Mucosa of descending colon (tissue), 3 donors: ENCODE data around the gene HINT1. TPM values are rescaled to one million over a fixed set of nuclear protein-coding genes. Genes with fewer than 3 reads are reported as not detected.

ENCODE experiments used
- ATAC-seq: fragments of 200-7000 bp; cut with Tn5 transposase; one replicate; pipeline ENCODE4 v1.9.1; 2020; ENCODE audit warnings: mild to moderate bottlenecking, moderate library complexity
- DNase-seq, 3 donors: peaks; one replicate each; pipeline ENCODE4 v3.0.0-alpha.2; 2020
- H3K36me3 ChIP-seq: fragments of 200-600 bp; one replicate; pipeline ENCODE4 v1.8.0; 2021; ENCODE audit warnings: low read depth, mild to moderate bottlenecking
- H3K4me1 ChIP-seq: fragments of 200-600 bp; one replicate; pipeline ENCODE4 v1.8.0; 2021; ENCODE audit warnings: low read depth, mild to moderate bottlenecking
- H3K4me3 ChIP-seq: fragments of 200-600 bp; one replicate; pipeline ENCODE4 v1.8.0; 2021; ENCODE audit warnings: mild to moderate bottlenecking
- H3K9me3 ChIP-seq: fragments of 200-600 bp; one replicate; pipeline ENCODE4 v1.8.0; 2021; ENCODE audit warnings: mild to moderate bottlenecking
- CTCF ChIP-seq: fragments of 200-600 bp; IDR thresholded peaks from one replicate; pipeline ENCODE4 v1.8.0; 2022; ENCODE audit warnings: antibody characterized with exemption, mild to moderate bottlenecking
- intact Hi-C, 2 donors: fragments of 100-400 bp; cut with DNase I in 1 of 2; cut with micrococcal nuclease in 1 of 2; formaldehyde crosslinking; loops; one replicate each; pipeline versions ENCODE4 v1.11.0 to v1.11.1; 2022; cut with DNase I, micrococcal nuclease
- total RNA-seq, 3 donors: library from RNA; stranded (reverse); fragmentation: NEBNext Ultra II Directional in 2 of 3; extraction: Animal tissue kit (Norgen Biotek cat#: 25700) in 2 of 3; gene quantifications; one replicate each; pipeline versions ENCODE4 v1.2.1 to v1.2.4, GENCODE V29; 2021 to 2023
- donor health status: DM: no; HTN: no; CAD: no; lungs with moderate emphysema.
- donor health status: DM: no; HTN: no; CAD: no.
- donor health status: DM: no; HTN: yes; CAD: no.

HINT1 gene
- total RNA-seq, 3 donors from 2014 or later = 223 to 289 (median 275) TPM

DNA sequence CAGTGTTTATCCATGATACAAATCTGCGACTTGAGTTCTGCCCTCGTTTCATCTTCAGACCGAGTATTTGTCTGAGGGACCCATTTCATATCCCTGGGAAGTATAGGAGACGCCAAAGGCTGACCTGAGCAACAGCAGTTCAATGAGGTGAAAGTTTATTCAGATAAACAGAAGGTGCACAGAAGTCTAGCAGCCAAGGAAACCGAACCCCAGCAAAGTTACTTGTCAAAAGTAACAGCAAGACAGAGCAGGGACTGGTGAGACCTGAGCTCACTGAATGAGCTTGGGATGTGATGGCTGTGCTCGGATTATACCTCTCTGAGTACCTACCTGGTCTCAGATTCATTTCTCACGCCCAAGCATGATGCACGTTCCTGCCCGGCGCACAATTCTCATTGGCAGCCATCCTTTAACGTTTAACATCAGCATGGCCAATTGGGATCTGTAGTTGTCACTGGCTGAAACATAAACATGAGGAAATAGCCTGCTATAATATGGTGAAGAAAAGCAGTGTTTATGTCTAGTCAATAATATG lies 6.3 kb upstream of the HINT1 start:
- Histone ChIP-seq H3K4me1 (peaks cover 9% of the 10 kb centered on the region), H3K36me3 (no peaks in the 10 kb centered on the region), H3K4me3 (peak overlapping the region; percentile 43), H3K9me3 (no peaks in the 10 kb centered on the region)
- peak; percentile 52 for ATAC-seq
- intact Hi-C loops = no loop called here
- DNase-seq = peak in 2 of 3 donors; percentile 56 to 58
- TF ChIP-seq CTCF = no peak

DNA sequence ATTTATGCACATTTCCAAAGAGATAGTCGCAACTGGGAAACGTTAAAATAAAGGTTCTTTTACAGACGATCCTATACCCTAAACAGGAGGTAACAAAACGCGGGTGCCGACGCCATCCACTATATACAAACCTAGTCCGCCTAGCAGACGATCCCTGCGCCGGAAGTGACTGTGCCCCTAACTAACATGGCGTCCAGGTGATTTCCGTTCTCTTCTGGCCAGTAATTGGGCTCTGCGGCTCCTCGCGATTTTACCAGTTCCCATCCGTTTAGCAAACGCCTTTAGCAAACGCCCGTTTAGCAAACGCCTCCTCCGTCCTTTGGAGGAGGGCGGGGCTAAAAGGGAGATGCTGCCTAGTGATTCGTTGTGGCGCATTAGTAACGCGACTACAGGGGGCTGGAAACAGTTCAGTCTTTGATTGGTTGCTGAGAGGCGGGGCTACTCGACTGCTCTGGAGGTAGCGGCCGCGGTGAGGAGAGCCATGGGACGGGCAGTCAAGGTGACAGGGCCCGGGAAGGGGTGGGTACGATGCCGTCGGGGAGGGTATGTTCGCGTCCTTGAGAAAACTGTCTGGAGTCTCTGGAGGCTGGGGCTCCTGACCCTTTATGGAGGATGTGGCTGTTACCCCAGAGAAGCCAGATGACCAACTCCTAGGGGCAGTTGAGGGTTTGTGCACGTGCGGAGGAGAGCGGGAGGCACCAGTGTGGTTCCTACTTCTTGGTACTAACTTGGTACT lies 5.7 kb upstream of the HINT1 start, which contains the start of gene LYRM7:
Gene LYRM7 (plus strand): TSS at position 405 of the 736 bp plus-strand sequence. CDS start 77 bp downstream, at position 482.
- ATAC-seq = peak; percentile 97
- peak; percentile 93 to 97 (median 96) for DNase-seq
- Histone ChIP-seq H3K36me3 (no peaks in the 10 kb centered on the region), H3K9me3 (no peaks in the 10 kb centered on the region), H3K4me3 (peak within 1 kb of the TSS; percentile 43), H3K4me1 (peaks cover 10% of the 10 kb centered on the region)
- peak; percentile 7 for TF ChIP-seq CTCF
- intact Hi-C loops = no loop called here

DNA sequence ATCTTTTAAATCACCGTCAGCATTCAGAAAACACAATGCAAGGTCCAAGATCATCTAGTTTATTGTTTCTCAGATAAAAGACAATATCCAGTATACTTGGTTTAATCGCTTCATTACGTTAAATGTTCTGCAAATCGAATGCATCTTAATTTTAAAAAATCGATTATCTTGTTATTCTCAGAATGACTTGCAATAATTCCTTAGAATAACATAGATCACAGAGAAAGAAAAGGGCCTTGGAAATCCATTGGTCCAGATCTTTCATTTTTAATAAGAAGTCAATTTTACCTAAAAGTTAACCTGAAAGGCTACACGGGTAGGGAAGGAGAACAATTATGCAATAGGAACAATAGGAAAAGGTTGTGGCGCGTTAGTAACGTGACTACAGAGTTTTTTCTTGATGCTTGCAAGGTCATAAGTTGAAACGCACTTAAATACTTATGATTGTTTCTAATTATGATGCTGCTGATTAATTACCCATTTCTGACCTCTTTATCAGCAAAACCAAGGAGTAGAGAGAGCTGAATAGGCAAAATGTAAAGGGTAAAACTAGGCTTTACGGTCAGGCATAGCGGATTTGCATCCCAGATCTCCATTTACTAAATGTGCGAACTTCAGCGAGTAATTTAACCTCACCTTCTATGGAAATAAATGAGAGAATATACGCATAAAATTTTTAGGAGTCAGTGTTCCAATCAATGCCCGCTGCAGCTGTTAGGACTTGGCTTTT lies 4.9 kb upstream of the HINT1 start:
- no peaks in the 10 kb centered on the region for H3K36me3 ChIP-seq
- H3K4me1 ChIP-seq = peaks cover 12% of the 10 kb centered on the region
- H3K9me3 ChIP-seq = no peaks in the 10 kb centered on the region
- DNase-seq (no peak), ATAC-seq (no peak)
- no peak for TF ChIP-seq CTCF
- peak overlapping the region; percentile 43 for H3K4me3 ChIP-seq
- intact Hi-C loops = loop anchor here (10.0 kb wide), 2 partner anchors 95 to 215 kb away; partner anchors contain the start of gene CDC42SE2 (in 2 of the 2)

DNA sequence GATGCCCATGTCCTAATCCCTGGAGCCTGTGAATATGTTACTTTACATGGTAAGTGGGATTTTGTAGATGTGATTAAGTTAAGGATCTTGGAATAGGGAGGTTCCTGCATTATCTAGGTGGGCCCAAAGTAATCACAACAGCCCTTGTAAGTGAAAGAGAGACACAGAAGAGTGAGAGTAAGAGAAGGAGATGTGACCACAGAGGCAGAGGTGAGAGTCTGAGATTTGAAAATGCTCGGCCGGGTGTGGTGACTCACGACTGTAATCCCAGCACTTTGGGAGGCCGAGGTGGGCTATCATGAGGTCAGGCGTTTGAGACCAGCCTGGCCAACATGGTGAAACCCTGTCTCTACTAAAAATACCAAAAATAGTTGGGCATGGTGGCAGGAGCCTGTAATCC lies 2.6 kb upstream of the HINT1 start:
- intact Hi-C loops = loop anchor here (10.0 kb wide), 2 partner anchors 97 to 217 kb away; partner anchors contain the start of gene CDC42SE2 (in 2 of the 2)
- H3K9me3 ChIP-seq = no peaks in the 10 kb centered on the region
- ATAC-seq (no peak), DNase-seq (no peak)
- no peaks in the 10 kb centered on the region for H3K36me3 ChIP-seq
- H3K4me3 ChIP-seq = no peak overlapping the region
- H3K4me1 ChIP-seq = peaks cover 12% of the 10 kb centered on the region
- no peak for TF ChIP-seq CTCF

DNA sequence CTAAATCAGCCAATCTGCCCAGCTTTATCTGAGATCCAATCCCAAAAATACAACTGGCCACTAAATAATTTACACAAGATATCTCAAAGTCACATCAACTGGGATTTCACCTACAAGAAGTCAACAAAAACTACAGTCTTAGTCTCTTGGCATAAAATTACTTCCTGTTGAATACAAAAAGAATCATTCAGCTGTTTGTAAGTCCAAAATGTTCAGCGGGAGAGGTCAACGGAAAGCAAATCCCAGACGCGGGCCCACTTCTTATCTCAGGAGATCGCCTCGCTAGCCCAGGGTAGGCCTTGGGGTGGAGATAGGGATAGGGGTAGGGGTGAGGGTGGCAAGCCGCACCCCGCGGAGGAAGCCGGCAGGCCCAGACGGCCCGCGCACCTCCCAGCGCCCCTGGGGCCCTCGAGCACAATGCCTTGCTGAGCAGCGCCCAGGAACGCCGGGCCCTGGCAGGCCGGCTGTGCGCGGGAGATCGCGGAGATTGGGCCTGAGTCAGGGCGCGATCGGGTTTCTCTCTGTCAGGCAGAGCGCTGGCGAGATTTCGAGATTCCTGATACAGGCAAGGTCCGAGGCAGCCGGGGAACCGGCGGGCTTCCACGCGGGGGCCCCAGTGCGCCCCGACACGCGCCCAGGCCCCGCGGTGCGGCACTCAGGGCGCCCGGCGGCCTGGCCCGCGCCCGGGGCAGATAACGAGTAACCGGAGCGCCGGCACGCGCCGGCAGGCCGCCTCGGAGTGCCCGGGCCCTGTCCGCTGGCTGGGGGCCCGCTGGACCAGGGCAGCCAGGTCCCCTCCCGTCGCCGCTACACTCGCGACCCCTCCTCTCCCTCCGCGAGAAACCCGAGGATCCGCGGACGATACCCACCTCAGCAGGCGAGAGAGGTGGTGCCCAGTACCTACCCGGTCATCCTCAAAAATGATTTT lies 601 bp downstream of the HINT1 start:
- no peak for TF ChIP-seq CTCF
- H3K9me3 ChIP-seq = no peaks in the 10 kb centered on the region
- intact Hi-C loops = loop anchor here (2.0 to 10.0 kb wide), 3 partner anchors 60 to 220 kb away; partner anchors contain the start of gene CDC42SE2 (in 2 of the 2)
- DNase-seq (peak; percentile 73 to 85 (median 84)), ATAC-seq (peak; percentile 80)
- no peaks in the 10 kb centered on the region for H3K36me3 ChIP-seq
- H3K4me3 ChIP-seq = peak overlapping the region; percentile 71
- peaks cover 3% of the 10 kb centered on the region for H3K4me1 ChIP-seq
